ENCODE results near the gene IVD. TPM values are rescaled to one million over a fixed set of nuclear protein-coding genes. Genes with fewer than 3 reads are reported as not detected.

The IVD gene
- polyA plus RNA-seq, 1 of the 3 experiments (the other 2 are of a cell fraction) = 54.2 TPM

DNA sequence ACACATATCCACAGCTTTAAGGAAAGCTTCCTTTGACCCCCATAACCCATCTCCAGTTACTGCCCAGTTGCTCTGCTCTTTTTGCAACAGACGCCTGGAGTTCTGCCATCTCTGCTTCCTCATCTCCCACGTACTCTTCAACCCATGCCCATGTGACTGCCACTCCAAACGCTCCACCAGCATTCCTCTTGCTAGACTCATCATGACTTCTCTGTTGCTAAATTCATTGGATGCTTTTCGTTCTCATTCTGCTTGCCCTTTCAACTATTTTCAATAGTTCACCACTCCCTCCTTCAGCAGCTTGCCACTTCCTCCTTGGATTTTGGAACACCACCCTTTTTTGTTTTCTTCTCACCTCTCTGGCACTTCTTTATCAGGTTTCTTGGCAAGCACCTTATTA is 25.7 kb upstream of the IVD start (continued):
- TF ChIP-seq CTCF (IDR thresholded peaks at IDR 0.05) = no peak
- TF ChIP-seq EZH2phosphoT487 (IDR thresholded peaks at IDR 0.05; ENCODE audit: borderline replicate concordance, low read depth) = no peak
- TF ChIP-seq, protein P1, sequence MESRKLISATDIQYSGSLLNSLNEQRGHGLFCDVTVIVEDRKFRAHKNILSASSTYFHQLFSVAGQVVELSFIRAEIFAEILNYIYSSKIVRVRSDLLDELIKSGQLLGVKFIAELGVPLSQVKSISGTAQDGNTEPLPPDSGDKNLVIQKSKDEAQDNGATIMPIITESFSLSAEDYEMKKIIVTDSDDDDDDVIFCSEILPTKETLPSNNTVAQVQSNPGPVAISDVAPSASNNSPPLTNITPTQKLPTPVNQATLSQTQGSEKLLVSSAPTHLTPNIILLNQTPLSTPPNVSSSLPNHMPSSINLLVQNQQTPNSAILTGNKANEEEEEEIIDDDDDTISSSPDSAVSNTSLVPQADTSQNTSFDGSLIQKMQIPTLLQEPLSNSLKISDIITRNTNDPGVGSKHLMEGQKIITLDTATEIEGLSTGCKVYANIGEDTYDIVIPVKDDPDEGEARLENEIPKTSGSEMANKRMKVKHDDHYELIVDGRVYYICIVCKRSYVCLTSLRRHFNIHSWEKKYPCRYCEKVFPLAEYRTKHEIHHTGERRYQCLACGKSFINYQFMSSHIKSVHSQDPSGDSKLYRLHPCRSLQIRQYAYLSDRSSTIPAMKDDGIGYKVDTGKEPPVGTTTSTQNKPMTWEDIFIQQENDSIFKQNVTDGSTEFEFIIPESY (IDR thresholded peaks at IDR 0.05; ENCODE audit: borderline replicate concordance, low read depth) = no peak
- TF ChIP-seq JUND (IDR thresholded peaks at IDR 0.05) = peak; percentile 51
- no peak for TF ChIP-seq USF2 (IDR thresholded peaks at IDR 0.05; ENCODE audit: borderline replicate concordance, low read depth, low read length)

GRCh38 chr15:40380636-40381035 is 25.0 kb upstream of the IVD start:
- Histone ChIP-seq H3K4me1 (ENCODE audit: control insufficient read depth in 1 of 2, insufficient read depth in 2 of 2, low read depth in 1 of 2, low read length in 1 of 2) (peaks cover 7 to 17% of the 10 kb centered on the region in 2 experiments; a peak in 3 of 4 replicates), H3K9me3 (no peaks in the 10 kb centered on the region), H4K20me1 (ENCODE audit: insufficient read depth) (no peaks in the 10 kb centered on the region), H2AFZ (ENCODE audit: low read depth) (0 out of 2 replicates have a peak overlapping the region, but pooled peaks have one; percentile 39), H3K4me2 (peak overlapping the region; percentile 46), H3K27me3 (ENCODE audit: insufficient read depth) (no peaks in the 10 kb centered on the region), H3K27ac (ENCODE audit: low read depth in 2 of 2, low read length in 1 of 2) (peak overlapping the region in 1 of 2 experiments; percentile 60; a peak in 2 of 4 replicates), H3K4me3 (ENCODE audit: low read depth in 2 of 2, low read length in 1 of 2) (no peak overlapping the region), H3K36me3 (replicated peaks in 1 of 2; ENCODE audit: control insufficient read depth in 1 of 2, insufficient read depth in 2 of 2, low read length in 1 of 2) (no peaks in the 10 kb centered on the region), H3K9me2 (no peaks in the 10 kb centered on the region), H3F3A (replicated peaks; ENCODE audit: insufficient read depth) (peaks cover 8% of the 10 kb centered on the region), H3K79me2 (ENCODE audit: insufficient read depth) (peaks cover 28% of the 10 kb centered on the region), H3K9ac (no peak overlapping the region)
- POLR2A ChIA-PET = no interaction called here
- CTCF ChIA-PET = interaction anchor here (1.5 kb wide), 1 partner anchor 36 kb away, joined by 4 read pairs; no protein-coding TSS in a partner anchor
- DNase-seq = no peak
- WGBS (ENCODE audit: low lambda C conversion rate) = 95% methylated on average over 10 of the region's 10 CpGs
- no peak for TF ChIP-seq PBX3 (IDR thresholded peaks at IDR 0.05)
- TF ChIP-seq CTCF (IDR thresholded peaks at IDR 0.05) = no peak
- no peak for TF ChIP-seq NRF1 (IDR thresholded peaks at IDR 0.05; ENCODE audit: low read depth, low read length)
- TF ChIP-seq FOXM1 (IDR thresholded peaks at IDR 0.05; ENCODE audit: low read depth) = no peak
- TF ChIP-seq POLR2AphosphoS5 (IDR thresholded peaks at IDR 0.05; ENCODE audit: low read depth, low read length) = no peak
- TF ChIP-seq NFIC (IDR thresholded peaks at IDR 0.05; ENCODE audit: borderline replicate concordance) = no peak
- no peak for TF ChIP-seq EZH2phosphoT487 (IDR thresholded peaks at IDR 0.05; ENCODE audit: borderline replicate concordance, low read depth)
- no peak for TF ChIP-seq USF2 (IDR thresholded peaks at IDR 0.05; ENCODE audit: borderline replicate concordance, low read depth, low read length)
- no peak for TF ChIP-seq RCOR1 (IDR thresholded peaks at IDR 0.05; ENCODE audit: low read length)
- no peak for TF ChIP-seq RXRA (IDR thresholded peaks at IDR 0.05; ENCODE audit: borderline replicate concordance, low read depth)
- TF ChIP-seq MAX (IDR thresholded peaks at IDR 0.05; ENCODE audit: low read depth) = no peak
- no peak for TF ChIP-seq CHD2 (IDR thresholded peaks at IDR 0.05; ENCODE audit: low read length, partially characterized antibody)
- TF ChIP-seq USF1 (IDR thresholded peaks at IDR 0.05; ENCODE audit: borderline replicate concordance, low read depth) = no peak
- no peak for TF ChIP-seq TEAD4 (IDR thresholded peaks at IDR 0.05; ENCODE audit: borderline replicate concordance, insufficient read depth)
- no peak for TF ChIP-seq RAD21 (IDR thresholded peaks at IDR 0.05; ENCODE audit: low read length)
- no peak for TF ChIP-seq SIN3A (IDR thresholded peaks at IDR 0.05; ENCODE audit: borderline replicate concordance, low read depth, low read length)

Data from SK-N-SH (cell line).